GM18907 (cell line): ENCODE results near the gene TSPAN10.

Experiments
- ATAC-seq: cut with Tn5 transposase; IDR thresholded peaks from one replicate; pipeline ENCODE4 v1.9.1; 2021; ENCODE audit warnings: mild to moderate bottlenecking, moderate library complexity; ENCODE audit not compliant: unreplicated experiment

Gene TSPAN10

DNA sequence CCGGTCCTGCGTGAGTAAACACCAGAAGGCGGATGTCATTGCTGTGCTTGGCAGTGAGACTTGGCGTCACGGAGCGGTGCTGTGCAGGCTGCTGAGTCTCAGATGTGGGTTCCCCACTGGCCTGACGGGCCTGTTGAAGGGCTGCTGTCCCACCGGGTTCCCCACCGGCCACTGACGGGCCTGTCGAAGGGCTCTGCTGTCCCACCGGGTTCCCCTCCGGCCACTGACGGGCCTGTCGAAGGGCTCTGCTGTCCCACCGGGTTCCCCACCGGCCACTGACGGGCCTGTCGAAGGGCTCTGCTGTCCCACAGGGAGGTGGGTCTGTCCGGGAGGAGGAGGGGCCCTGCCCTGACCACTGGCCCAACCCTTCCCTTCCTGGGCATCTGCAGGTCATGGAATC, 49.6 kb downstream of the TSPAN10 start:
- ATAC-seq: no peak

DNA sequence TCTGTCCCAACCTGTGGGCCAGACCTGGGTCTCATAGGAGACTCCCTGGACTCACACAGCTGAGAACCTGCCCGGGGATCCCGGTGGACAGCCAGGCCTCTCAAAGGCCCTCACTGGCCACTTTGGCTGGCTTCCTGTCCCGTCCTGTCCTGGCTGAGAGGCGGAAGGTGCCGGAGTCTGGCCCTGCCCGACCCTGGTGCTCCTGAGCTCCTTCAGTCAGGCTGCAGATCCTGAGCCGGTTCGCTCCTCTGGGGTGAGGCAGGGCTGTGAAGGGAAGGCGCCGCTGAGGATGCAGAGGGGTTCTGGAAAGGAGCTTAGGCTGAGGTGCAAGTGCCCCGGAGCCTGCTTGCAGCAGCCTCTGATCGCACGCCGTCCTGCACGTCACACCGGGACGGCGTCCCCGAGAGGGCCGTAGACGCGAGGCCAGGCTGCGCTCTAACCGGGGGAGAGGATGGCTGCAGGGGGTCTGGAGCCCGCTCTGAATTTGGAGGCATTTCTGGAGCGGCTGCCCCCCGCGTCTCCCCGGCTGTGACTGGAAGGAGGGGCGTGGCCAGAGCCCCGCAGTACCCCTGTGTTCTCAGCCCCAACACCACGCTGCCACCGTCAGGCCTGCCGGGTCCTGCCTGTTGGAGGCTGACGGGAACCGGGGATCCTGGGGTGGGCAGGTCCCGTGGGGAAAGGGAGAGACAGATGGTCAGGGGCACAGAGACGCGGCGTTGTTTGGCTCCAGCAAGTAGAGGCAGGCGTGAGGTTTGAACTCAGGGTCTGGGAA, 51.0 kb downstream of the TSPAN10 start:
- ATAC-seq: no peak

DNA sequence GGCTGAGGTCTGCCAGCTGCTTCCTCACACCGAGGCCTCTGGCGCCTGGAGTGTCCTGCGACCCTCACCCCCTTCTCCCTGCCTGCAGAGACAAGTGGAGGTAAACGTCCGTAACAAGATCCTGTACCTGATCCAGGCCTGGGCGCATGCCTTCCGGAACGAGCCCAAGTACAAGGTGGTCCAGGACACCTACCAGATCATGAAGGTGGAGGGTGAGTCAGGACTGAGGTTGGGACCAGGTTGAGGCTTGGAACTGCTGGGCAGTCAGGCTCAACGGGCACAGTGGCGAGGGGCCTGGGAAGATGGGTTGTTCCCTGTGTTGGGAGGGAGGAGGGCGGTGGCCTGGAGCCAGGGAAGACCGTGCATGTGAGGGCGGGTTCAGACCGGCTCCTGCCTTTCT, 51.6 kb downstream of the TSPAN10 start:
- ATAC-seq: no peak

DNA sequence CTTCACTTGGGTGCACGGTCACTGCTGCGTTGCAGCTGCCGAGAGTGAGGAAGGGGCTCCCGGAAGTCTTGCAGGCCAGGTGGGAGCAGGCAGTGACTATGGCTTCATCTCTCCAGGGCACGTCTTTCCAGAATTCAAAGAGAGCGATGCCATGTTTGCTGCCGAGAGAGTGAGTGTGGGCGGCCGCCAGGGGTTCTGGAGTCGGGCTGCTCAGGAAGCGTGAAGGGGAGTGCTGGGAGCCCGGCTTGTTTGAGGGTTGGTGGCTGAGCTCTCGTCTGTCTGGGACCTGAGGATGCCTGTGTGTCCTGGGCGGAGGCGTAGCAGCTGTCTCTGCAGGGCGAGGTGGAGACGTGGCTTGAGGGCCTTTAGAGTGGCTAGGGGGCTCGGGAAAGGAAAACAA, 53.1 kb downstream of the TSPAN10 start:
- no peak for ATAC-seq

DNA sequence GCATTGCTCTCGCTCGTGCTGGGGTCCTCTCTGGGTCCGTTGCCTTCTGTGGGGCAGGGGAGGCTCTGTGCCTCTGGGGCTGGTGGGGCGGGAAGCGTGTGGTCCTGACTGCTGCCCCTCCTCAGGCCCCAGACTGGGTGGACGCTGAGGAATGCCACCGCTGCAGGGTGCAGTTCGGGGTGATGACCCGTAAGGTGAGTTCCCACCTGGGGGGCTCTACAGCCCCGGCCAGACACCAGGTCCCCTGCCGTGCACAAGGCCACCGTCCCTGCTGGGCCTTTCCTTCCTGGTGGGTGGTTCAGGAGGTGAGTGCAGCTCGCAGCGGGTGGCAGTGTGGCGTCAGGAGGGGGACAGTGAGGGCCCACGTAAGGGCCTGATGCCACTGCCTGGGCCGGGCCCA, 53.6 kb downstream of the TSPAN10 start:
- ATAC-seq: no peak

DNA sequence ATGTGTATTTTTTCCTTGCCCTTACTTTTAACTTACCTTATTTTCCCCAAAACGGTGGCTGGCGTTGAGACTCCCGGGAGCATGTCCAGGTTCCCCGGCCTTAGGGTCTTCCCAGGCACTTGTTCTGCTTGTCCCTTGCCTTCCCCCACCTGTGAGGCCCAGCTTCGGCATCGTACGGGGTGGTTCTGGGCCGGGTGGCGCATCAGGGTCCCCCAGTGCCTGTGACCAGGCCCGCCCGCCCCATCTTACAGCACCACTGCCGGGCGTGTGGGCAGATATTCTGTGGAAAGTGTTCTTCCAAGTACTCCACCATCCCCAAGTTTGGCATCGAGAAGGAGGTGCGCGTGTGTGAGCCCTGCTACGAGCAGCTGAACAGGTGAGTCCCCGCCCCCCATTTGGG, 54.2 kb downstream of the TSPAN10 start:
- no peak for ATAC-seq

DNA sequence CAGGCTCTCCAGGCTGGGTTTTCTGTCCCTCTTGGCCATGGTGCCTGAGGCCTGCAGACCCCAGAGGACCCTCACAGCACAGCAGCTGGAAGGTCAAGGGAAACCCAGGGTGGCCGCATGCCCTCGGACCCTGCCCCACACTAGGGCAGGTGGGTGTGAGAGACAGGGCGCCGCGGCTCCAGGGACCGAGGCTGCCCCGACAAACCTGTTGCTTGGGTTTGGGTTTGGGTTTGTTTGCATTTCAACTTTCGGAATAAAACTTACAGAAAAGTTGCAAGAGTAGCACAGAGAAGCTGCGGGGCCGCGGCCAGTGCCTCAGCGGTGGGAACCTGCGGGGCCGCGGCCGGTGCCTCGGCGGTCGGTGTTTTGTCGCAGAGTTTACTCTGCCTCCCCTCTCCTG, 54.6 kb downstream of the TSPAN10 start:
- no peak for ATAC-seq

DNA sequence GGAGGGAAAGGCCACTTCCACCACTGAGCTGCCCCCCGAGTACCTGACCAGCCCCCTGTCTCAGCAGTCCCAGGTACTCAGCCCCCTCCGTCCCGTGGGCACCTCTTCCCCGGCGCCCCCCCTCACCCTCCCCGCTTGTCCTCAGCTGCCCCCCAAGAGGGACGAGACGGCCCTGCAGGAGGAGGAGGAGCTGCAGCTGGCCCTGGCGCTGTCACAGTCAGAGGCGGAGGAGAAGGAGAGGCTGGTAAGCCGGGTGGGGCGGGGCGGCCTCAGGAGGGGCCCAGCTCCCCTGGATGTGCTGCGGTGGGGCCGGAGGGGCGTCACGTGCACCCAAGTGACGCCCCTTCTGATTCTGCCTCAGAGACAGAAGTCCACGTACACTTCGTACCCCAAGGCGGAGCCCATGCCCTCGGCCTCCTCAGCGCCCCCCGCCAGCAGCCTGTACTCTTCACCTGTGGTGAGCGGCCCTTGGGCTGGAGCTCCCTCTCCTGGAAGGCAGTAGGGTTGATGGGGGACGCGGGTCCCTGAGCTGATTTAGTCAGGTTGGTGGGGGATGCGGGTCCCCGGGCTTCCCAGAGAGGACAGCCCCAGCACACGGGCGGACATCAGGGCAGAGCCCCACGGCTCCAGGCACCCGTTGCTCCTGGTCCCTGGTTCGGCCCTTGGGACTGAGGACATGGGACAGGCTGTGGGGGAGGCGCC, 56.7 kb downstream of the TSPAN10 start:
- no peak for ATAC-seq

DNA sequence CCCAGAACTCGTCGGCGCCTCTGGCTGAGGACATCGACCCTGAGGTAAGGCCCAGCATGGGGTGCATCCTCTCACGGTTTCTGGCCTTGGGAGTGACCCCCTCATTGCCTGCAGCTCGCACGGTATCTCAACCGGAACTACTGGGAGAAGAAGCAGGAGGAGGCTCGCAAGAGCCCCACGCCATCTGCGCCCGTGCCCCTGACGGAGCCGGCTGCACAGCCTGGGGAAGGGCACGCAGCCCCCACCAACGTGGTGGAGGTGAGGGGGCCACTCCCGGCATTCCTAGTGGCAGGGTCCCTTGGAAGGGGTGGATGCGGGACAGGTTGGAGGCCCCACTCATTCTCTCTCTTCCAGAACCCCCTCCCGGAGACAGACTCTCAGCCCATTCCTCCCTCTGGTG, 57.8 kb downstream of the TSPAN10 start:
- no peak for ATAC-seq

DNA sequence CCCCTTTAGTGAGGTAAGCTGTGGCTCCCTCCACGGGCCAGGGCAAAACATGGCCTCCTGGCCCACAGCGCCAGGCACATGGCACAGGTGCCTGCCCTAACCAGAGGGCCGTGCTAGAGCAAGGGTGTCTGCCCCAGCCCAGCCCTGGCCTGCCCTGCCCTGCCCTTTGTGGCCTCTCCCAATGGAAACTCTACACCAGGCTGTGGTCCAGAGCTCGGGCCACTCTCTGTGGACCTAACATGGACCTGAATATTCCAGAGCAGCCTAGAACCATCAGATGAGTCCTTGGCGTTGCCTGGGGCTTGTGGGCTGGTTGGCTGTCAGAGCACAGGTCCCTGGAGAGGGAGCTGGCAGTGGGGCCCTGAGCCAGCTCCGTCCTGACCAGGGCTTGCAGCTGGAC, 58.2 kb downstream of the TSPAN10 start:
- no peak for ATAC-seq

DNA sequence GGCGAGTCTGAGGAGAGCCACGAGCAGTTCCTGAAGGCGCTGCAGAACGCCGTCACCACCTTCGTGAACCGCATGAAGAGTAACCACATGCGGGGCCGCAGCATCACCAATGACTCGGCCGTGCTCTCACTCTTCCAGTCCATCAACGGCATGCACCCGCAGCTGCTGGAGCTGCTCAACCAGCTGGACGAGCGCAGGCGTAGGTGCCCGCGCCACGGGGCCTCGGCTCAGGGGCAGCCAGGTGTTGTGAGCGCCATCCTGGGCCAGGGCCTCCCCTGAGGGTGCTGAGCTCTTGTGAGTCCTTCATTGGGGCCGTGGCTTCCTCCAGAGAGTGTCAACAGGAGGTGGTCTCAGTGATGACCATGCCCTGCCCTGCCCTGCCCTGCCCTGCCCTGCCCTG, 58.8 kb downstream of the TSPAN10 start:
- no peak for ATAC-seq

DNA sequence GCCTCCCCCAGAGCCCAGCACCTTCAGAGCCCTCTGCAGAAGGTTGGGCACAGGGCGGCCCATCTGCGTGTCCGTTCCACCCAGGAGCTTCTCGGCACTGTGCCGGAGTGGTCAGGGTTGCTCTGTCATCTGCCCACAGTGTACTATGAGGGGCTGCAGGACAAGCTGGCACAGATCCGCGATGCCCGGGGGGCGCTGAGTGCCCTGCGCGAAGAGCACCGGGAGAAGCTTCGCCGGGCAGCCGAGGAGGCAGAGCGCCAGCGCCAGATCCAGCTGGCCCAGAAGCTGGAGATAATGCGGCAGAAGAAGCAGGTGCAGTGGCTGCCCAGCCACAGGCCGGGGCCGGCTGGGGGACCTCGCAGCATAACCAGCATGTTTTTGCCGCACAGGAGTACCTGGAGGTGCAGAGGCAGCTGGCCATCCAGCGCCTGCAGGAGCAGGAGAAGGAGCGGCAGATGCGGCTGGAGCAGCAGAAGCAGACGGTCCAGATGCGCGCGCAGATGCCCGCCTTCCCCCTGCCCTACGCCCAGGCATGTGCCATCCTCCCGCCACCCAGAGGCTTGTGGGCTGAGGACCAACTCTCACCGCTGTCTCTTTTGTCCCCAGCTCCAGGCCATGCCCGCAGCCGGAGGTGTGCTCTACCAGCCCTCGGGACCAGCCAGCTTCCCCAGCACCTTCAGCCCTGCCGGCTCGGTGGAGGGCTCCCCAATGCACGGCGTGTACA, 59.4 kb downstream of the TSPAN10 start:
- no peak for ATAC-seq

DNA sequence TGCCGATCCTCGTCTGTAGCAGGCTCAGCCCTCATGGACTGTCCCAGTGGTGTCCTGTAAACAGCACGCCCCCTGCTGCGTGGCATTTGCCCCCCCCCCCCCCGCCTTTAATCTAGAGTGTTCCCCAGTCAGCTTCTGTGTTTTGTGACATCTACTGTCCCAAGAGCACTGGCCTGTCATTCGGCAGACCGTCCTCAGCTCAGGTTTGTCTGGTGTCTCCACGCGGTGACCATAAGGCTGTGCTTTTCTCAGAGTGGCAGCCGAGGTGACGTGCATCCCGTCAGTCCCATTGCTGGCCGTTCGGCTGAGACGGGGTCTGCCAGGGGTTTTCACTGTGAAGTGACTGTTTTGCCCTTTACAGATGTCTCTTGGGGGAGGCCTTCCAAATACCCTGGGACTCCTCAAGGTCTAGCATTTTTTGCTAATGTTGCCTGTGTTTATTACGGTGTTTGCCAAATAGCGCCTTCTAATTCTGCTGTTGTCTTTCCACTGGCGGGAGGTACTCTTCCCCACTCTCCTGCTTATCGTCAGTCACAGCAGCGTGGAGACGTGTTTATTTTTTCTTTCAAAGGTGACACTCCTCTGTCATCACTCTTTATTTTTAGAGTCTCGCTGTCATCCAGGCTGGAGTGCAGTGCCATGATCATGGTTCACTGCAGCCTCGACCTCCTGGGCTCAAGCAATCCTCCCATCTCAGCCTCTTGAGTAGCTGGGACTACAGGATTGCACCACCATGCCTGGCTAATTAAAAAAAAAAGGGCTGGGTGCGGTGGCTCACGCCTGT, 60.5 kb downstream of the TSPAN10 start:
- ATAC-seq: no peak
